ENCODE data around the gene NKX2-4.
"Not testable (repeated sequence)": the region's sequence is repeated elsewhere in the genome, so short reads cannot be mapped to it uniquely, and the experiment has no call there.

NKX2-4 gene

DNA sequence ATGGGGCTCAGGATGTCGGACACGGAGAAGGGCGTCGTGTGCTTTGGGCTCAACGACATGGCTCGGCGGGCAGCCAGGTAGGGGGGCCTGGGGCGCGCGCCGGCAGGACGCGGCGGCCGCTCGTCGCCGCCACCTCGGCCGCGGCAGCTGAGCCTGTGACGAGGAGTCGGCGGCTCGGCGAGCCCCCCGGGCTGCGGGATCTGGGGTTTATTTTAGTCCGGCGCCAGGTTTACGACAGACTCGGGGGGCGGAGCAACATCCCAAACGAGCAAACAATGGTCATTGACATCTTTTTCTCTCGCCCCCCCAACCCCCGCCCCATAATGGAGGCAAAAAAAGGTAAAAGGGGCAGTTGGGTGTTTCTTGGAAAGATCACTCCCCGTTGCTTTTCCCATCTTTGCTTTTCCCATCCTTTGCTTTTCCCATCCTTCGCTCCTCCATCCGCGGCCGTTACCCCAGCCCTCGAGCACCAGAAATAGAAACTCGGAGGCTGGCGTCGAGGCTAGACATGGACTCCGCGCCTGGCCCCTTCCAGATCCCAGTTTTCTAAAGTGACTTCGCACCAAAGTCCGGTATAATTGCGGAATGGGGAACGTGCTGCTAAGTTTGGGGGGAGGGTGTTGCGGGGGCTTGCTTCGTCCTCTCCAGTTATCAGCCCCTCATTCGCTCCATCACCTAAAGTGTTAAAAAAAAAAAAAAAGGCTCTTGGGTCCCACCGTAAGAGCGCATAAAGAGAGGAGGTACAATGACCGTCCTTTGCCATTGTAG lies at the start of gene NKX2-4:
Gene NKX2-4, minus strand, starts transcription at position 186 of the 768 bp plus-strand sequence. Its CDS starts 127 bp downstream, at position 59.
- DNase-seq, result no peak

GRCh38 chr20:21437816-21438215 lies 40.5 kb upstream of the NKX2-4 start:
- no peak for DNase-seq

DNA sequence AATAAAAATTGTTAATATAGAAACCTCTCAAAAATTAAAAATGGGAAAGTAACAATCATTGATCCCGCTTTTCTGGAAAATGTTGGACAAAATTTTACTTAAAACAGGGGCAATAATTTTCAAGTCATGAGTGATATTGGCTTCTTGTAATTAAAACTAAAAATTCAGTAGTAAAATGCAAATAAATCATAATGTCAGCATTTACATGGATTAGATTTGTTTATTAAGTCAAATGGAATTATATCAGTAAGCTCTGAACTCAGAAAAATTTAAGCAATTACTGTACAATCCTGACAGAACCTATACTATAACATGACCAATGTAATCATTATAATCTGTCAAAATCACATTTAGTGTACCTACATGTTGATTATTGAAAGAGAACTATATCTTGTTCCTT lies 39.9 kb upstream of the NKX2-4 start:
- DNase-seq, result no peak

DNA sequence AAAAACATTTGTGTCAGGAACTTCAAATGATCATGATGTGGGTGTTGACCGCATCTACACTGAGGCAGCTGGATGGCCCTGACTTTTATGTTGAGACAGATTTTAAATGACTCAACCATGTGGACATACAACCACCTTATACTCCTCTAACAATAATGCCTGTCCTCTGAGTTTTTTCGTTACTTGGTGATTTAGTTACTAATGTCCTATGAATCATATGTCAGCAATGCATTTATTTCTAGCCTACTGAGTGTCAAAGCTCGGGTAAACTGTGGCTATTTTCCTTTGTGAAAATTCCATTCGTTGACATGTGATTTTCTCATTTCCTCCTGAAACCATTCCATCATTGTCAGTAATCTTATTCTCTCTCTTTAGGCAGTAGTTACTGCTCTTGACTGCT lies 38.9 kb upstream of the NKX2-4 start:
- DNase-seq, result no peak

GRCh38 chr20:21435576-21435975 lies 38.2 kb upstream of the NKX2-4 start:
- no peak for DNase-seq

DNA sequence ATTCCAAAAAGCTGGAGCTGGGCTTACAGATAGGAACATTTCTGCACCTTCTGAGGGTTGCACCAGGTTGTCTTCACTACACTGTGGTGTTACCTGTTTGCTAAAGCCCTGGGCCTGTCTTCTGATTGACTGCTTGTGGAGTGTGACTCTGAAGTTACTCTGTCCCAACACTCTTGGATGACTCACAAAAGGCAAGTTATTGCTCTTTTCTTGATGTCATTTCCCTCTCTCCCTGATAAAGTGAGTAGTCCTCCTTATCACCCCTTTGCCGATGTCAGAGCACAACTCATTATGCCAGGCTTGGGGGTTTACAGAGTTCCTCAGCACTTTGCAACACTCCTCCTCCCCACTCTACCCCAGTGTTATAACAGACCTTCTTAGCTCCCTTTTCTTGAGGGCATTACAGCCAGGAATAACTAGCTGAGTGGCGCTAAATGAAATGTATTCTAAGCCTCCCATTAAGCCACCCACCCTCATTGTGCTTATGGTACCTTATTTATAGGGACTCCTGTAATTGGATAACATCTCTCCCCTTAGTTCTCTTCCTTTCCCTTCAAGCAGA lies 36.1 kb upstream of the NKX2-4 start:
- DNase-seq, result no peak

GRCh38 chr20:21432911-21433310 lies 35.6 kb upstream of the NKX2-4 start:
- no peak for DNase-seq

- no peak for DNase-seq
Observed at GRCh38 chr20:21430020-21430419, 32.7 kb upstream of the NKX2-4 start.

- DNase-seq, result no peak
Observed at GRCh38 chr20:21424846-21425245, 27.5 kb upstream of the NKX2-4 start.

GRCh38 chr20:21423712-21424111 lies 26.4 kb upstream of the NKX2-4 start:
- DNase-seq, result not testable (repeated sequence)

GRCh38 chr20:21421601-21422236 lies 24.4 kb upstream of the NKX2-4 start:
- DNase-seq, result no peak

DNA sequence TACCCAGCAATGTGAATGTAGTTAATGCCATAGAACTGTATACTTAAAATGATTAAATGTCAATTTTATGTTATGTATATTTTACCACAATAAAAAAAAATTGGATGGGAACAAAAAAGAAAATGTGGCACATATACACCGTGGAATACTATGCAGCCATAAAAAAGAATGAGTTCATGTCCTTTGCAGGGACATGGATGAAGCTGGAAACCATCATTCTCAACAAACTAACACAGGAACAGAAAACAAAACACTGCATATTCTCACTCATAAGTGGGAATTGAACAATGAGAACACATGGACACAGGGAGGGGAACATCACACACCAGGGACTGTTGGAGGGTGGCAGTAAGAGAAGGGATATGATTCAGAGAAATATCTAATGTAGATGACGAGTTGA lies 21.8 kb upstream of the NKX2-4 start:
- DNase-seq, result not testable (repeated sequence)

DNA sequence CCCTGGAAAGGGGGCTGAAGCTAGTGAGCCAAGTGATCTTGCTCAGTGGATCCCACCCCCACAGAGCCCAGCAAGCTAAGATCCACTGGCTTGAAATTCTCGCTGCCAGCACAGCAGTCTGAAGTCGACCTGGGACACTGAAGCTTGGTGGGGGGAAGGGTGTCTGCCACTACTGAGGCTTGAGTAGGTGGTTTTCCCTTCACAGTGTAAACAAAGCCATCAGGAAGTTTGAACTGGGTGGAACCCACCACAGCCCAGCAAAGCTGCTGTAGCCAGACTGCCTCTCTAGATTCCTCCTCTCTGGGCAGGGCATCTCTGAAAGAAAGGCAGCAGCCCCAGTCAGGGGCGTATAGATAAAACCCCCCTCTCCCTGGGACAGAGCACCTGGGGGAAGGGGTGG lies 16.7 kb upstream of the NKX2-4 start:
- not testable (repeated sequence) for DNase-seq

- no peak for DNase-seq
Observed at GRCh38 chr20:21411725-21412124, 14.4 kb upstream of the NKX2-4 start.

DNA sequence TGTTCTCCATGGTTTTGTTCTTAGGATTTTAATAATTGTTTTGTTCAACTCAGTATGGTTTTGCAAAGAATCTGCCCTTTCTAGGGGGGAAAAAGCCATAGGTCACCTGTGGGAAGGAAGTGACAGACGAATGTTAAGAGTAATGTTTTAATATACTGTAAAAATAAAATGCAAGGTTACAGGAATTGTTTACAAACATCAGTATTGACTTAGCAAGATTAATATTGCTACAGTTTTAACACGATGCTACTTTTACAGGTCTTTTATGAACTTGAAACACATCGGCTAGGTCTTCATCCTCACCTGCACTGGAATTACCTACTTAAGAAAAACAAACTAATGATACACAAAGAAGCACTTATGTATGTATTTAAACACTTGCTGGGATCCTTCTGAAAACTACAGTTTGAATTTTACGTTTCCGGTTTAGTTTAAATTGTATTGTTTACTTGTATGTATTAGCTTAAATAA lies 1.7 kb upstream of the NKX2-4 start:
- DNase-seq, result no peak

DNA sequence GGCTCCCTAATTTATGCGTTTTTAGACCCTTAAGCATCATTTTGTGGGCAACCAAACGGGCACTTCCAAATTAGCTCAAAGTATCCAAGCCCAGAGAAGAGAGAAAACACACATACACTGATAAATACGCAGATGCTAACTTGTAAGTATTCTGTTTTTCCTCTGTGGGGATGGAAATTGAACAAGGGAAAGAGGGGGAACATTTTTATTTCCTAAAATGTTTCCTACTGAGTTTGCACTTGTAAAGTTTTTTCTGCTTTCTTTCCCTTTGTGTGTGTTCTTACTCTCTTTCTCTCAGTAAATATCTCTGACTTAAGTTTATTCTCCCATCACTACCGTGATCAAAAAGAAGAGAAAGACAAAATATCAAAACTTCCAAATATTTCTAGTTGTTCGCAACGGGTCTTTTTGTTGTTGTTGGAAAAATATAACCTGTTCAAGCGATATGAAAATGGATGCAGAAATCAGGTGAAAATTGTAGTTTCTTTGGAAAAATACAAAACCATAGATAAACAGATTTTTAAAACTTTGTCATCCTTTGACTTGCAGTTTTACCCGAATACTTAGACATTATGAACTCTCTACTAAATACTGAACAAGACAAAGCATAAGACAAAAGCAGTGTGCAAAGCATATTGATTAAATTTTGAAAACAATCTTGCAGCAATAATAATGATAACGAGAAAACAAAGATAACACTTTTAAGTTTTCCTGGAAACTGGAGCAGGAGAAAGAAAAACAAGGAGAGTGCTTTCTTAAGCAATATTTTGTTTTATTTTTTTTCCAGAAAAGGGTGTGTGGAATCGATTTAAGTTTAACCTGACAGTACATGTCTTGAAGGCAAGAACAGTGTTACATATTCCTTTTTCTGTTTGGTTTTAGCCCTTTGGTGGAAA lies 1.0 kb upstream of the NKX2-4 start:
- no peak for DNase-seq

DNA sequence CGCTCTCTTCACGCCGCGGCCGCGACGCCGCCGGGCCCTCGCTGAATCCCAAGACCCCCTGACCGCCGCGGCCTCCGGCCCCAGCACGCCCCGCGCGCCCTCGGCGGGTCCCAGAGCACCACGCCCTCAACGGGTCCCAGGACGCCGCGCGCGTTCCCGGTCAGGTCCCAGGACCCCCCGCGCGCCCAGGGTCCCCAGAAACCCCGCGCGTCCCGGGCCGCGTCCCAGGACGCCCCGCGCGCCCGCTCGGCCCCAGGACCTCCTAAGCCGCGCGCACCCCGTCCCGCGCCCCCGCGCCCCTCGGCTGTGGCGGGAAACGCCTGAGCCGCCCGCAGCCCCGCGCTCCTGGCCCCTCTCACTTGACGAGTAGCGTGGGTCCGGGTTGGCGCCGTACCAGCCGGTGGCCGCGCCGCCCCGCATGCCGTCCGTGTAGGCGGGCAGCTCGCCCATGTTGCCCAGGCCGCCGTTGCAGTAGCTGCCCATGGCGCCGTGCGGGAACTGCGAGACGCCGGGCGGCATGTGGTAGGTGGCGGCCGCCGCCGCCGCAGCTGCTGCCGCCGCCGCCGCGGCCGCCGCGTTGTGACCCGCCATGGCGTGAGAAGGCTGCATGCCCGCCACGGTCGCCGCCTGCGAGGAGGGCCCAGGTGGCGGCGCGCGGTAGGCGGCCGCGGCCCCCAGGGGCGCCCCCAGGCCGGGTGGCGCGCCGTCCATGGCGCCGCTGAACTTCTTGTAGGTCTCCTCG lies 556 bp downstream of the NKX2-4 start:
- DNase-seq, result no peak

DNA sequence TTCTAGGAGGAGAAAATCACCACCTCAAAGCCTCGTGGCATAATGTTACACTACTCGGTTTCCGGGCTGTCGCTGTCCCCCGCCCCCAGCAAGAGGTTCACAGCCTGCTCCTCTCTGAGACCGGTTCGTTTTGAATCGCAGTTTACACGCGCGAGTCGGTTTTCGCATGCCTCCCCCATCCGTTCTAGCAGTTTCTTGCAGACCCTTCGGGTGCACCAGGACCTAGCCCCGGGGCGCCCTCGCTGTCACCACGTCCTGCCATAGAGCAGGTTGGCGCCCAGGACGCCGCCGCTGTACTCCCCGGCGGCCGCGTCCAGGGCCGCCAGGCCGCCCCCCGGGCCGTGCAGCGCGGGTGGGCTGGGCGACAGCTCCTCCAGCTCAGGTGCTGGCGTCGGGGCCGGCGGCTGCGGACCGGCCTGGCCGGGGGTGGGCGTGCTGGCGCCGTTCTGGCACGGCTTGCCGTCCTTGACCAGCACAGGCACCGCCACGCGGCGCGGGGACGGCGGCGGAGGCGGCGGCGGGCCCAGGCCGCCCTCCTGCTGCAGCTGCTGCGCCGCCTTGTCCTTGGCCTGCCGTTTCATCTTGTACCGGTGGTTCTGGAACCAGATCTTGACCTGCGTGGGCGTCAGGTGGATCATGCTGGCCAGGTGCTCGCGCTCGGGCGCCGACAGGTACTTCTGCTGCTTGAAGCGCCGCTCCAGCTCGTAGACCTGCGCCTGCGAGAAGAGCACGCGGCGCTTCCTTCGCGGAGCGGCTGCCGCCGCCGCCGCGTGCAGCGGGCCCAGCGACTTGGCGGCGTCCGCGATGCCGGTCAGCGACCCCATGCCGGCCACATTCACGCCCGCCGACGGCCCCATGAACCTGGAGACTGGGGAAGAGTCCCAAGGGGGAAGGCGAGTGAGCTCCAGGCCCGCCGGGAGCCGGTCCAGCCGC lies 1.4 kb downstream of the NKX2-4 start:
- no peak for DNase-seq

DNA sequence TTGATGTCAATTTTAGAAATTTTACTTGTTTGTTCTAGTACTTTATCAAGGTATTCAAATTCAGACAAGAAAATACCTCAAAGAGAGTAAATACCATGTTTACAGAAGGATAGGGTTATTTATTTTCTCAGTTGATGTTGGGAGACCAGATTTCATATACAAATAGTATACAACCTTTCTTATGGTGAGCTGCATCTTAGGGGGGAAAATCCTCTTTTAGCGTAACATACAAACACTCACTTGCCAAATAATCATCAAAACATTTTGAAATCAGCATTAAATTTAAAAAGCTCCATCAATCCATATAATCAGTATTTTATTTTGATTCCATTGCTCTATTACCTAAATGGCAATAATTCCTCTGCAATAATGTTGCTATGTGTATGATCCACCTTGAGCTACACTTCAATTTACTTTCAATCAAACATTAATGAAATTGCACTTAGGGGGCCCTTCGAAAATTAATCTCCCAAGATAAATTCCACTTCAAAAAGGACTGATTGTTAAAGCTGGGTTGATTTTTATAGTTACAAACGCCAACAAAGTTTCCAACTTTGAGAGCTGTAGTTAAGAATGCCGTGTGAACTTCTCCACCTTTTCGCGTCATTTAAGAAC lies 2.2 kb downstream of the NKX2-4 start:
- no peak for DNase-seq

DNA sequence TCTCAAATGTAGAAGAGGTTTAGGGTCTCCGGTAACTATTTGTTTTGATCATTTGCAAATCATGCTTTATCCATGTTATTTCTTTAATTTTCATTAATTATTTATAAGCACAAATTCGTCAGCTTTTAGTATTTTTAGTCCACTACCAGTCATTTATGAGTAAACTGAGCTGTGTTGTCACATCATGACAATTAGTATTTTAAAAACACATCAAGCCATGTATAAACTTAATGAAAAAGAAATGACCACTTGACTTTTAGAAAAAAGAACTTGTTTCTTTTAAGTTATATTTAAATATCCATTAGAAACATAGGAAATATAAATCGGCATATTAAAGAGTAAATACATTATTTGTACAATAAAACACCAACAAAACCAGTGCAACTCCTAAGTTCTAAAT lies 2.8 kb downstream of the NKX2-4 start:
- DNase-seq, result no peak
